ENCODE data around the gene CDC42BPA.

CDC42BPA gene

DNA sequence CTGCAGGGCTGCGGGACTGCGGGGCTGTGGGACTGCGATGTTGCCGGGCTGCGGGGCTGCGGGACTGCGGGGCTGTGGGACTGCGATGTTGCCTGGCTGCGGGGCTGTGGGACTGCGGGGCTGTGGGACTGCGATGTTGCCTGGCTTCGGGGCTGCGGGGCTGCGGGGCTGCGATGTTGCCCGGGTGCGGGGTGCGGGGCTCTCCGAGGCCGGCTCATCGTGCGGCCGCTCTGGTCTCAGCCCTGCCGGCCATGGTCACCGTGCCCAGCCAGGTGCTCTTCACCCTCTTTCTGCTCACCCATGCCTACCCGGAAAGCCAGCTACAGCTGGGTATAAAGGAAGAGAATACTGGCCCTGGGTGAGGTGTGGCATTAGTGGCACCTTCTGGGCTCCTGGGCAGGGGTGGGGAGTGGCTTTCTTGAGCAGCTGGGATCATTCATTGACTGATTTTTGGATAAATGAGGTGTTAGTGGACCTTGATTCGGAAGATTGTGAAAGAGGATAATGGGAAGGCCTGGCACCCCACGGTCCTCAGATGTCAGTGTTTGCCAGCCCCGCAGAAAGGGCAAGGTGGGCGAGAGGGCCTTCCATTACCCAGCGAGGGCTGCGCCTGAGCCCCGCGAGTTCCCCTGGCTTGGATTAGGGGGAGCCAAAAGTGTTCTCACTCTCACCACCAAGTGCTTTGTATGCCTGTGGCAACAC, 341.9 kb downstream of the CDC42BPA start:
- DNase-seq, result peak in 1 of 2 experiments; percentile 37

DNA sequence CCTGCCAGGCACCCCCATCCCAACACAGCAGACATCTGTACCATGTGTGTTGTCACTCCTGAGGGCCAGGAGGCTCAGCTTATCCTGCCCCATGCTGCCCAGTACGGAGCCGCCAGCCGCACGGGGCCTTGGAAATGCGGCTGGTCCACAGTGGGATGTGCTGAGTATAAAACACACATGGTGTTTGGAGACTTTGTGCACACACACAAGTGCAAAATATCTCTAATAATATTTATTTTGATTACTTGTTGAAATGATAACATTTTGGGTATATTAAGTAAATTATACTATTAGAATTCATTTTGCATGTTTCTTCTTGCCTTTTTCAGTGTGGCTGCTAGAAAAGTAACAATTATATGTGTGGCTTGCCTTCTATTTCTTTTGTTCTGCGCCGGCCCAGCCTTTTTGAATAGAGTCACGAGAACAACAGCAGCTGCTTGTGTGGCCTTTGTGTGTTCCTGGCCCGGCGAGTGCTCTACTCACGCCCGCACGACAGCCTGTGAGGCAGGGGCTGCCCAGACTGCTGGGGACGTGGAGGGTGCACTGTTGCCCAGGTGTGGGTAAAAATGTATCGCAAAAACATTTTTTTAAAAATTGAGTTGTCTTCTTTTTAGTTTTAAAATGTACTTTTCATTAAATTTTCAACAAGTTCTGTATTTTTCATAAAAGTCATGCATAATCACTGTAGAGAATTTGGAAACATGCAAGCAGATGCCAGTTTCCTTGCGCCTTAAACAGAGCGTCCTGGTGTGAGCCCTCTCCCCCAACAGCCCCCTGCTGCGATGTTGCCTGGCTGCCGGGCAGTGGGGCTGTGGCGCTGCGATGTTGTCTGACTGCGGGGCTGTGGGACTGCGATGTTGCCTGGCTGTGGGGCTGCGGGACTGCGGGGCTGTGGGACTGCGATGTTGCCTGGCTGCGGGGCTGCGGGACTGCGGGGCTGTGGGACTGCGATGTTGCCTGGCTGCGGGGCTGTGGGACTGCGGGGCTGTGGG, 342.7 kb downstream of the CDC42BPA start:
- peak; percentile 92 to 95 for DNase-seq

DNA sequence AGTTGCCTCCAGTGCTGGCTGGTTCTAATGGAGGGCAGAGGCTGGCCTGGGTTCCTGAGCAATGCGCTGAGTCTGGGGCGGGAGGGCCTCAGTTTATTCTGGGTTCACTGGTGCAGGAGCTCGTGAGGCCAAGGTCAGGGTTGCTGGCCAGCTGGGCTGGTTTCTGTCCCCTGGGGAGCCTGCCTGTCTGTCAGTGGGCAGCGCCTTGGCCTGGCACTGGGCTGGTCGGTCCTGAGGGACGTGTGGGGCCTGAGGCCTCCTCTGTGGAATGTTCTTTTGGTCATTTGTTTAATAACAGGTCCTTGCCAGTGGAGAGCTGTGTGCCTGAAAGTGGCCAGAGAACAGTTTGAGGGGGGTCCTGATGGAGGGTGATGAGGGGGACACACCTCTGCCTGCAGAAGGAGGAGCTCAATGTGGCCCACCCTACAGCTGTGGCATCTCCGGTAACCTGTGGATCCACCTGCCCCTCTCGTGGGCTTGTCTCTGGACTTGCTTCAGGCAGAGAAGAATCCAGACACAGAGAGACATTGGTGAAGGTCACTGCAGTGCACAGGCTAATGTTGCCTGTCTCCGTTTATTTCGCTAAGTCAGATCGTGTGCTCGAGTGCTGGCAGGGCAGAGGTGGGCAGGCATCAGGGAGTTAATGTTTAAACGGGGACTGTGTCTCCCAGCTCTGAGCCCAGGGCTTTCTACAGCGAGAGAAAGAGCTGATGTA, 343.6 kb downstream of the CDC42BPA start:
- DNase-seq, result no peak

DNA sequence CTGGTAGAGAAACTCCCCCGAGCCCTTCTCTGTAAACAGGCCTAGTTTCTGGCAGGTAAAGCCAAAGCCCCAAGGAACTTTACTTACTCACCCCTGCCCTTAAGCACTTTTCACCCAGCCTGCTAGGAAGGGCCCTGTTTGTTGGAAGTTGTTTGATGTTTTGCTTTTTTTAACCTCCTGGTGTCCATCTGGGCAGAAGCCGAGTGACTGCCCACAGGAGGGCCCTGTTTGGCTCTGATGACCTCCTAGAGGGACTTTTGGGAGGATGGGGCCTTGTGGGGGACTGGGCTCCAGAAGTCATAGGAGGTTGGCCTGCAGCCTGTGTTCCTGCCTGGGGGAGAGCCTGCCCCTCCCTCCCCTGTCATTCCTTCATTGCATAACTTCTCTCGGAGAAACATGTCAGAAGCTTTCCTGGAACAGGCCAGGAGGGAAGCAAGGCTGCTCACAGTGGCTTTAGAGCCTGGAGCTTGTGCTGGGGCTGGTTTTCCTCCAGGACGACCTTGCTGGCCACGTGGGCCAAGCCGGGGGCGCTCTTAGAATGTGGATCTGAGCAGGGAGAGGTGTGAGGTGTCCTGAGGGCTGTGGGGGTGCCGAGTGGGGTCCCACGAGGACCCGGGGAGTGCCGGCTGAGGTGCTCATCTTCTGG, 344.3 kb downstream of the CDC42BPA start:
- no peak for DNase-seq

DNA sequence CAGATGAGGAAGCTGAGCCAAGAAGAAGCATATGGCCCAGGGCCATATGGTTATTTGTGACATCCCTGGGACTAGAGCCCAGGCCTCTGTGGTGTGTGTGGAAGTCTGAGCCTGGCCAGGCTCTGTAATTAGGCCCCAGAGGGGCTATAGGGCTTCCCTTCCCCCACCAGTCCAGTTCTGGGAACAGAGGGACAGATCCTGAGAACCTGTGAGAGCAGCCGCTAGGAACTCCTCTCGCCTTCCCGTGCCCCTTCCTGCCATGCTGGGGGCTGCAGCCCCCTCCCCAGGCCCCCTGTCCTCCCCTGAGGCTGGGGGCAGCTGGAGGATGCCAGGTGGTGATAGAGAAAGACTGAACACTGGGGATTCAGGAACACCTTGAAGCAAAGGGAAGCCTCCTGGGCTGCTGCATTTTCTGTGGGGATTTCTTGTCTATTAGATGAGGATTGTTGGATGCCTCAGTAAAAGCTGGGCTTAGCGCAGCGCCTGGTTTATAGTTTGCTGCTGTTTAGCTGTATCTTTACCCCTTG, 344.9 kb downstream of the CDC42BPA start:
- peak in 1 of 2 experiments; percentile 32 for DNase-seq

DNA sequence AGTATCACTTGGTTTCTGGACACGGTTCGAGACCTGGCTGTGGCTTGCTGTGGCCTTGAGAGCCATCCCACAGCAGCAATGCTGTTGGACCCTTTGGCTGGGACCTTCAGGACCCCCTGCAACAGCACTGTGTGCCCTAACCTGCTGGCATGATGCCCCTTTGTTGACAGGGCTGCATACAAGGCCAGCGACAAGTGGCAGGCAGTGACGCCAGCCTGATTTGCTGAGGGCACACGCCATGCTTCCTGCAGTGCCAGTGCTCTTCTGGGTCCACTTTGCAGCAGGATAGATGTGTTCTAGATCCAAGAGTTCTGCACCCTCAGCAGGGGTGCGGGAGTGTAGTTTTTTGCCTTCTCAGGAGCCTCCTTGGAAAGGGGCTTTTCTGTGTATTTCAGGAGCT, 345.4 kb downstream of the CDC42BPA start:
- DNase-seq, result no peak

DNA sequence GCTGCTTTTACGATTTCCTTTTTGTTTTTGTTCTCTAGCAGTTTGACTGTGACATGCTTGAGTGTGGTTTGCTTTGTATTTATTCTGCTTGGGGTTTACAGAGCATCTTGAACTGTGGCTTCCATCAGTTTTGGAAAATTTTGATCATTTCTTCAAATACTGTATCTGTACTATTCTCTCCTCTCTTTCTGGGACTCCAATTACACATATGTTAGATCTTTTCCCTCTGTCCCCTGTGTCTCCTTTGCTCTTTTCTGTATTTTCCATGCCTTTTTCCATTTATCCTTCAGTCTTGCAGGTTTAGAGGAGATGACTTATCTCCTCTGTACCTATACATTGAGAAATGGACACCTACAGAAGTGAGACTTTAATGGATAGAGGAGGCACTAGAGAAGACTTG, 346.5 kb downstream of the CDC42BPA start:
- DNase-seq, result no peak

GRCh38 chr1:226967665-226968064, 350.6 kb downstream of the CDC42BPA start:
- no peak for DNase-seq

- DNase-seq, result no peak
These were observed 351.6 kb downstream of the CDC42BPA start for GRCh38 chr1:226966683-226967082.

GRCh38 chr1:226965581-226966440, 352.5 kb downstream of the CDC42BPA start:
- no peak for DNase-seq

DNA sequence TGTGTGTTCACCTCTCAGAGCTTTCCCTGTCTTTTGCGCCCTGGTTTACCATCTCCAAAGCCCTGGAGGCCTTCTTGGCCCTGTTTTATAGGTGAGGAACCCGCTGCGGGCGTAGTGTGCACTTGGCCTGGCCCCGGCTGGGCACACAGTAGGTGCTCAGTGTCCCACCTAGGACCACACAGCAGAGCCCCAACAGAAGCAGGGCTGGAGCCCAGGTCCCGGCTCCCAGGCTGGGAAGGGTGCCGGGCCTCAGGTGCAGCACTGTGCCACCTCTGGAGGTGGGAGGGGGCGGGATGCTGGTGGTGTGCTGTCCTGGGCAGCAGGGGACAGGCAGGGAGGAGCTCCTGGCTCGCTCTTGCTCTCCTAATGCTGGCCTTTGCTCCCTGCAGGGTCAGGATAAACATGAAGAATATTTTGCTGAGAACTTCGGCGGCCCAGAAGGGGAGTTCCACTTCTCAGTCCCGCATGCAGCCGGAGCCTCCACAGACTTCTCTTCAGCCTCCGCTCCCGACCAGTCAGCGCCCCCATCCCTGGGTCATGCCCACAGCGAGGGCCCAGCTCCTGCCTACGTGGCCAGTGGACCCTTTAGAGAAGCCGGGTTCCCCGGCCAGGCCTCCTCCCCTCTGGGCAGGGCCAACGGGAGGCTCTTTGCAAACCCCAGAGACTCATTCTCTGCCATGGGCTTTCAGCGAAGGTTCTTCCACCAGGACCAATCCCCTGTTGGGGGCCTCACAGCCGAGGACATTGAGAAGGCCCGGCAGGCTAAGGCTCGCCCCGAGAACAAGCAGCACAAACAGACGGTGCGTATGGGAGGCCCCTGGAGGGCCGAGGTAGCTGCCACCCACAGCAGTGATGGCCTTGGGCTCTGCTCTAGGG, 353.4 kb downstream of the CDC42BPA start:
- DNase-seq, result no peak

DNA sequence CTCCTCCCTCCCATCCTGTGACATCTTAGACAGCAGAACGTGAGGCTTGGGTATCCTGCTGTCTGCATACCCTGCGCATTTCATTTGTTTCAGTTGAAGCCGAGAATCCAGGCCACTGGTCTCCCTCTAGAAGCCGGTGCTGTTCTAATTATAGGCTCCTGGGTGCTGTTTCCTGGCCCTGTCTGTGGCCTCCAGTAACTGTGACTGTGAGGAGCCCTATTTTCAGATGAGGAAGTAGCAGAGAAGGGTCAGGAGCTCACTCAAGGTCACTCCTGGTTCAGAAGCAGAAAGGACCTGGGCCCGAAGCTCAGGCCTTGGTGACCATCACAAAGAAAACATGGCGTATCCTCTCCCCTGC, 354.2 kb downstream of the CDC42BPA start:
- DNase-seq, result no peak

DNA sequence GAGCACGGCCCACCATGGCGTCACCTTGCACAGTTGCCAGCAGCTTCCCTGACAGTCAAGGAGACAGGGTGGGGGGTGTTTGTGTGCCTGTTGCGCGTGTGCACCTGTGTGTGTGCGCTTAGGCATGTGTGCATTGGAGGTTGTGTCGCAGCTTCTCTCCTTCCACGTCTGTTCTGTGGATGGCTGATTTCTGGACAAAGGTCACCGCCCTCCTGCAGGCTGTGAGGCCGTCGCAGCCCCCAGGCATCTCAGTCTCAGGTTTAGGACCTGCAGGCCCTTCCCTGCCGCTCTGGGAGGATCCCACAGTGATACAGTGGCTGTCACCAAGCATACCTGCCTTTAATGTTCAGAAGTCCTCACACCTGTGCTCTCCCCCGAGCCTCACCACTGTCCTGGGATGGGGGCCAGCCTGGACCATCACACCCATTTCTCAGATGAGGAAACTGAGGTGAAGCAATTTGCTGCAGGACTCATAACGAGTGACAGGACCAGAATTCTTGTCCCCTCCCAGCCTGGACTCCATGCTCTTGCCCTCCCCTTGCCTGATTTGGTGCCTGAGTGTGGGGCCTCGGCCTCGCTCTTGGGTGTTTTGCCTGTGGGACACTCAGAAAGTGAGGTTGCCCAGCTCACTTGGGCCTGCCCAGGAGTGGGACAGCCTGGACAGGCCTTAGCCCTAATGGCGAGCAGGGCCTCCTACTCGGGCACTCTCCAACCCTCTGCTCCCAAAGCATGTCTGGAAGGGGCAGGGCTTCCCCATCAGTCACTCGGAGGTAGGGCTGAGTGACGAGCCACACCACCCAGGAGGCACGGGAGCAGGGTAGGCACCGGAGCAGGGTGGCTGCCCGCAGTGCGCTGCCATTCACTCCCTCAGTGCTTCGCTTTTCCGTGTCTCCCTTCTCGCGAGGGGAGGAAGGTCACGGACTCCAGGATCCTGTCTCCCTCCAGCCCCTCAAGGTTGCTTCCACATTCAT, 355.6 kb downstream of the CDC42BPA start:
- no peak for DNase-seq

DNA sequence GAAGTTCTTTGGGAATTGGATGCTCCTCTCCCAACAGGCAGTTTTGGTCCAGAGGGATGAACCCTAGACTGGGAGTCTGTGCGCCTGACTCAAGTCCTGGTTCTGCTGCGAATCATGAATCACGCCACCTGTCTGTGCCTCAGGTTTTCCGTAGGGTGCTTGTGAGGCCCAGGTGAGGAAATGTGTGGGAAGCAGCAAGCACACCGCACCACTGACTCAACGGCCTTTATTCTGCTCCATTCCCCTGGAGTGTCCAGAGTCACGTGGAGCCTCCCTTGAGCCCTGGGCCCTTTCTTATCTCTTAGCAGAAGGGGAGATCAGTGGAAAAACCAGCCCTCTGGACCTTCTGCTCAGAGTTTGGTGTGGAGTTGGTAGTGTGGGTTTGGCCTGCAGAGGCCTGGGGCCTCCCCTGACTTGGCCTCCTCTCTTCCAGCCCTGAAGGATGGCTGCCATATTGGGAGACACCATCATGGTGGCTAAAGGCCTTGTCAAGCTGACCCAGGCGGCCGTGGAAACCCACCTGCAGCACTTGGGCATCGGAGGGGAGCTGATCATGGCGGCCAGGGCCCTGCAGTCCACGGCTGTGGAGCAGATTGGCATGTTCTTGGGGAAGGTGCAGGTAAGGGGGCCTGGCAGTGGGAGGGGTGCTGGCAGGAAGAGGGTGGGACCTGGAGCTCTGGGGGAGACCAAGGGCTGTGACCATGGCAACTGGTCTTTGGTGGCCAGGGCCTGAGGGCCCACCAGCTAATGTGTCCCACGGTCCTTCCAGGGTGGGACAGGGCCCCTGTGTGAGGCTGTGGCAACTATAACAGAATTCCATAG, 357.1 kb downstream of the CDC42BPA start:
- DNase-seq, result no peak

DNA sequence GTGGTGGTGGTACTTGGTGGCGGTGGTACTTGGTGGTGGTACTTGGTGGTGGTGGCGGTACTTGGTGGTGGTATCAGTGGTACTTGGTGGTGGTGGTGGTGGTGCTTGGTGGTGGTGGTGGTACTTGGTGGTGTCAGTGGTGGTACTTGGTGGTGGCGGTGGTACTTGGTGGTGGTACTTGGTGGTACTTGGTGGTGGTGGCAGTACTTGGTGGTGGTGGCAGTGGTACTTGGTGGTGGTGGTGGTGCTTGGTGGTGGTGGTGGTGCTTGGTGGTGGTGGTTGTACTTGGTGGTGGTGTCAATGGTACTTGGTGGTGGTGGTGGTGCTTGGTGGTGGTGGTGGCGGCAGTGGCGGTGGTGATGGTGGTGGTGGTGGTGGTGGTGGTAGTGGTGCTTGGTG, 358.0 kb downstream of the CDC42BPA start:
- DNase-seq, result no peak

DNA sequence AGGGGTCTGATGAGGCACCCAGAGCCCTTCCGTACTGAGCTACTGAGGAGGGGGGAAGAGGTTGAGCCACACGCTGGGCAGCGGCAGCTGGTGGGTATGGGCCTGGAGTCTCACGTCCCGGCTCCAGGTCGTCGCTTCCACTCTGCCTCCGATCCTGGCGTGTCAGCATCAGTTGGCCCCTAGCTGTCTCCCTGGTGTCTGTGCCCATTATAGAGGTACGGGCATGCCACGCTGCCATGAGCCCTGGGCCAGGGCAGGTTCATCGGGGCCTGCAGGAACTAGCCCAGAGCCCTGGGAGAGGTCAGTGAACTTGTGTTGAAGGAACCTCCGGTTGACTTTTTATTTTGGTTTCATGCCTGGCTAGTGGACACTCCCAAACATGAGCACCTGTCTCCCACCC, 360.0 kb downstream of the CDC42BPA start:
- DNase-seq, result no peak

DNA sequence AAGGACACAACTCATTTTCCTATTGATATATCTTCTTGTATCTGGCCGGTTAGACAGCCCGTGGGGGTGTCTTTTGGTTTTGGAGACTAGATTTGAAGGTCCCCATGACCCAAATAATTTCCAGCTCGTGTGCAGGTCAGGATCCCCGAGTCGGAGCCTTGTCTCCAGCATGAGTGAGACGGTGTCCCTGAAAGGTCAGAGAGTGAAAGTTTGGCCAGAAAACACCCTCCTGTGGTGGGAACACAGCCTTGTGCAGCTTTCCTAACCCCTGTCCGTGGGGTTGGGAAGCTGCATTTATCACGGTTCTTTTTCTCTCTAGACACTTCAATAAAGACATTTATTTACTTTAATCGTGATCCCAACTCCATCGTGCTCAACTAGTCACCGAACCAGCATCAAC, 360.6 kb downstream of the CDC42BPA start:
- no peak for DNase-seq

GRCh38 chr1:226956942-226957713, 361.2 kb downstream of the CDC42BPA start:
- no peak for DNase-seq
